Measurements from ENCODE around the gene FAM181A. TPM values are rescaled to one million over a fixed set of nuclear protein-coding genes. Genes with fewer than 3 reads are reported as not detected.

Gene FAM181A
- total and polyA plus RNA-seq, 2 of the 4 experiments (the other 2 are of a cell fraction) = not detected

GRCh38 chr14:93960108-93960475 is 32.9 kb downstream of the FAM181A start (continued):
- no peak for TF ChIP-seq RCOR1 (IDR thresholded peaks at IDR 0.05; ENCODE audit: insufficient replicate concordance, low read length)
- no peak for TF ChIP-seq USF2 (IDR thresholded peaks at IDR 0.05; ENCODE audit: low read depth, low read length)
- TF ChIP-seq POLR2A (IDR thresholded peaks at IDR 0.05; ENCODE audit: low read depth, low read length) = no peak

DNA sequence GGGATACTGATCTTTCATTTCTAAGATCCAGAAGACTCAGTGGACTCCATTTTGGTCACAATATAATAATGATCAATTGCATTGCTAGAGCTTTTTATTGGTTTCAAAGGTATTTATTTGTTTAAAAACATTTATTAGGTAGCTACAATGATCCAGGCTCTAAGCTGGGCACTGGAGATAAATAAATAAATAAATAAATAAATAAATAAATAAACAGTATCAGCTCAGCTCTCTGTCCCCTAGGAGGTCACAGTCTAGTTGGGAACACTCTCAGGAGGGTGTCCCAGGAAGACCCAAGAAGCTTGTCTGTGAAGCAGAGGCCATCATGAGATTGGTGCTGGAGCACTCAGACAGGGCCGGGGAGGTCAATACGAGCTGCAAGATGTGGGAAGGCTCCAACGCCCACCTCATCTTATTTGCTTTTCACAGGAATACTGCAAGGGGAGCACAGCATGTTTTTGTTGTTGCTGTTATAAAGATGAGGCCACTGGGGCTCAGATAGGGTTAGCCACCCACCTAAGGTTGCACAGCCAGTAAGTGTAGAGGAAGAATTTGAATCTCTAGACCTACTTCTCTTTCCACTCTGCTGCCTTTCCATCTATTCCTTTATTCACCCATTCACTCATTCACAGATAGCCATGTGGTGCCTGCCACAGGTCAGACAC is 33.8 kb downstream of the FAM181A start:
- H3K56ac ChIP-seq (ENCODE audit: extremely low read depth, insufficient read depth, low read length) = no peak overlapping the region
- no peak for DNase-seq
- no peaks in the 10 kb centered on the region for H3K27me3 ChIP-seq (ENCODE audit: control insufficient read depth, insufficient read depth, low read length)
- peaks cover 29% of the 10 kb centered on the region for H3K4me1 ChIP-seq (ENCODE audit: control insufficient read depth, insufficient read depth, low read length)
- peak overlapping the region; percentile 64; the same call in 1 of the 2 replicates for H3K4ac ChIP-seq (ENCODE audit: low read depth, low read length)
- BruUV-seq (replicated peaks) = no TSS peak
- H3K23ac ChIP-seq (ENCODE audit: low read depth, low read length) = no peak overlapping the region
- H3K18ac ChIP-seq (ENCODE audit: low read depth, low read length) = no peak overlapping the region
- no peak overlapping the region for H3K9ac ChIP-seq (ENCODE audit: low read depth, low read length)
- ATAC-seq (ENCODE audit: low read depth) = no peak
- no peaks in the 10 kb centered on the region for H3K36me3 ChIP-seq (ENCODE audit: control insufficient read depth, insufficient read depth, low read length)
- H3K9me3 ChIP-seq (ENCODE audit: control insufficient read depth, insufficient read depth, low read length) = no peaks in the 10 kb centered on the region
- H3K14ac ChIP-seq (replicated peaks; ENCODE audit: low read depth, low read length) = no peak overlapping the region
- no peak overlapping the region for H4K91ac ChIP-seq (ENCODE audit: insufficient read depth, low read depth, low read length)
- peaks cover 4% of the 10 kb centered on the region; the same call in 1 of the 2 replicates for H4K20me1 ChIP-seq (ENCODE audit: insufficient read depth, low read length)
- peak overlapping the region; percentile 37; the same call in 2 of the 3 replicates for H2BK15ac ChIP-seq (ENCODE audit: low read depth, low read length)
- POLR2A ChIA-PET (ENCODE audit: unreplicated experiment) = no interaction called here
- no peak overlapping the region for H3K27ac ChIP-seq (ENCODE audit: insufficient read depth, low read length)
- no peak overlapping the region for H2AFZ ChIP-seq (replicated peaks; ENCODE audit: low read length, poor library complexity)
- H2AK5ac ChIP-seq (ENCODE audit: low read depth, low read length) = peak overlapping the region; percentile 27; the same call in 1 of the 2 replicates
- no peak overlapping the region for H2BK5ac ChIP-seq (ENCODE audit: low read depth, low read length, poor library complexity, severe bottlenecking)
- H2AK9ac ChIP-seq (replicated peaks; ENCODE audit: low read depth, low read length, poor library complexity) = no peak overlapping the region
- H2BK20ac ChIP-seq (ENCODE audit: low read depth, low read length) = no peak overlapping the region
- H3K4me2 ChIP-seq (ENCODE audit: low read depth, low read length) = no peak overlapping the region
- no peak overlapping the region for H4K8ac ChIP-seq (ENCODE audit: low read depth in 2 of 2, low read length in 2 of 2)
- peaks cover 27% of the 10 kb centered on the region for H3K9me1 ChIP-seq (ENCODE audit: insufficient read depth, low read length)
- H3K79me1 ChIP-seq (ENCODE audit: low read depth in 1 of 2, low read length in 2 of 2) = no peaks in the 10 kb centered on the region
- CTCF ChIA-PET = interaction anchor here (1.1 kb wide), 1 partner anchor 175 kb away, joined by 3 read pairs; no protein-coding TSS in a partner anchor
- in situ Hi-C loops (cut with MboI; ENCODE audit: low sequenced_read_pairs) = no loop called here
- WGBS, 2 experiments (ENCODE audit: extremely low coverage in 2 of 2, insufficient read length in 1 of 2) = no CpG with 5 or more reads among the region's 3 CpGs
- no peak overlapping the region for H3K4me3 ChIP-seq (ENCODE audit: insufficient read depth, low read depth, low read length)
- H4K5ac ChIP-seq (ENCODE audit: low read depth, low read length) = no peak overlapping the region
- dilution Hi-C loops (cut with HindIII; ENCODE audit: low sequenced_read_pairs, unreplicated experiment) = no loop called here
- intact Hi-C loops (cut with micrococcal nuclease) = no loop called here
- no peak overlapping the region for H2BK120ac ChIP-seq (ENCODE audit: low read depth, low read length)
- TF ChIP-seq CEBPB (IDR thresholded peaks at IDR 0.05; ENCODE audit: low read depth, low read length) (no peak), BHLHE40 (IDR thresholded peaks at IDR 0.05; ENCODE audit: low read depth, low read length) (no peak), CTCF (conservative IDR thresholded peaks at IDR 0.05; ENCODE audit: low read depth, low read length) (no peak), MAZ (IDR thresholded peaks at IDR 0.05; ENCODE audit: borderline replicate concordance, low read depth, low read length) (no peak), CHD1 (IDR thresholded peaks at IDR 0.05; ENCODE audit: low read depth, low read length) (no peak), RFX5 (IDR thresholded peaks at IDR 0.05; ENCODE audit: low read depth, low read length) (no peak), USF2 (IDR thresholded peaks at IDR 0.05; ENCODE audit: low read depth, low read length) (no peak), NFE2L2 (IDR thresholded peaks at IDR 0.05; ENCODE audit: low read depth, low read length) (no peak), RAD21 (IDR thresholded peaks at IDR 0.05; ENCODE audit: low read length) (no peak), RCOR1 (IDR thresholded peaks at IDR 0.05; ENCODE audit: insufficient replicate concordance, low read length) (no peak), SMC3 (IDR thresholded peaks at IDR 0.05; ENCODE audit: low read depth, low read length) (no peak)
